Endothelial cell of umbilical vein (primary cell): ENCODE results near the gene KIAA2012. TPM values are rescaled to one million over a fixed set of nuclear protein-coding genes. Genes with fewer than 3 reads are reported as not detected.

Experiments
- BruUV-seq: library from RNA; stranded (reverse); fragments of 400-500 nt; replicated peaks from 2 replicates; lab custom pipeline; 2021; lab: Mats Ljungman, UMichigan
- CTCF ChIA-PET: fragments of 300-600, 350-600 bp; sonication (Branson Sonifier 250); formaldehyde crosslinking; loops from one replicate; lab custom pipeline; 2021; ENCODE audit warnings: antibody characterized with exemption, inconsistent platforms; lab: Charles Lee
- POLR2A ChIA-PET: fragments of 300-600, 350-600 bp; sonication (Branson Sonifier 250); formaldehyde crosslinking; loops from one replicate; lab custom pipeline; 2021; ENCODE audit warnings: antibody characterized with exemption, inconsistent platforms; lab: Charles Lee
- DNase-seq: peaks from one replicate; pipeline ENCODE4 v3.0.0-alpha.2; 2011; ENCODE audit warnings: low read depth, low spot score
- FAIRE-seq: peaks from 2 replicates; lab custom pipeline; 2011; peaks lifted over from hg19 to GRCh38; lab: Jason Lieb, UNC
- H2AFZ ChIP-seq: 2 replicates; pipeline ENCODE4 v1.6.0; 2012; ENCODE audit warnings: low read depth, low read length, control low read depth, inconsistent platforms
- H3K27ac ChIP-seq: 2 replicates; pipeline ENCODE4 v1.5.1; 2011; ENCODE audit warnings: low read depth, mild to moderate bottlenecking, control low read depth, low read length, moderate library complexity; ENCODE audit not compliant: insufficient read depth
- H3K27me3 ChIP-seq, 2 experiments: 2 replicates each; pipeline versions ENCODE4 v1.6.0 to v1.6.1; 2011; ENCODE audit warnings: low read length in 2 of 2, mixed read lengths in 1 of 2; ENCODE audit not compliant: control insufficient read depth in 2 of 2, insufficient read depth in 2 of 2
- H3K36me3 ChIP-seq, 2 experiments: 2 replicates in 1 of 2; 3 replicates in 1 of 2; pipeline ENCODE4 v1.5.1; 2011; ENCODE audit warnings: low read length in 2 of 2, mild to moderate bottlenecking in 1 of 2, moderate library complexity in 1 of 2; ENCODE audit not compliant: control insufficient read depth in 2 of 2, insufficient read depth in 2 of 2; ENCODE audit errors: extremely low read depth in 1 of 2
- H3K4me1 ChIP-seq: 3 replicates; pipeline ENCODE4 v1.5.1; 2011; ENCODE audit warnings: mild to moderate bottlenecking, low read length; ENCODE audit not compliant: control insufficient read depth, insufficient read depth; ENCODE audit errors: extremely low read depth
- H3K4me2 ChIP-seq: 2 replicates; pipeline ENCODE4 v1.6.1; 2011; ENCODE audit warnings: low read length, control low read depth, mixed read lengths; ENCODE audit not compliant: insufficient read depth
- H3K4me3 ChIP-seq, 3 experiments: fragments of 200-600 bp in 1 of 3; sonication (generic), shearing (Covaris generic) in 1 of 3; replicated peaks in 1 of 3; 2 replicates each; pipeline ENCODE4 v1.5.1; 2011 to 2016; ENCODE audit warnings: control low read depth in 3 of 3, low read length in 3 of 3, mild to moderate bottlenecking in 2 of 3, inconsistent platforms in 1 of 3, low read depth in 1 of 3, moderate library complexity in 1 of 3; ENCODE audit not compliant: insufficient read depth in 1 of 3
- H3K79me2 ChIP-seq: 2 replicates; pipeline ENCODE4 v1.6.0; 2012; ENCODE audit warnings: low read length, inconsistent platforms; ENCODE audit not compliant: control insufficient read depth, insufficient read depth
- H3K9ac ChIP-seq: replicated peaks from 2 replicates; pipeline ENCODE3; 2011; ENCODE audit warnings: low read length, control low read depth; ENCODE audit not compliant: insufficient read depth; ENCODE audit errors: extremely low read depth
- H3K9me1 ChIP-seq: replicated peaks from 3 replicates; pipeline ENCODE4 v1.6.0; 2011; ENCODE audit warnings: mild to moderate bottlenecking, low read length; ENCODE audit not compliant: control insufficient read depth, insufficient read depth; ENCODE audit errors: extremely low read depth
- H3K9me3 ChIP-seq: replicated peaks from 2 replicates; pipeline ENCODE4 v1.5.1; 2012; ENCODE audit warnings: low read length, inconsistent platforms; ENCODE audit not compliant: control insufficient read depth, insufficient read depth
- H4K20me1 ChIP-seq: replicated peaks from 2 replicates; pipeline ENCODE3; 2011; ENCODE audit warnings: mild to moderate bottlenecking, low read length; ENCODE audit not compliant: control insufficient read depth, insufficient read depth; ENCODE audit errors: extremely low read depth
- CTCF ChIP-seq, 2 donors: IDR thresholded peaks; 1 replicate in 1 of 2; 2 replicates in 1 of 2; pipeline ENCODE4 v1.5.1; 2011; ENCODE audit warnings: low read length in 2 of 2, mild to moderate bottlenecking in 2 of 2, moderate library complexity in 2 of 2, control low read depth in 1 of 2, inconsistent platforms in 1 of 2, low read depth in 1 of 2; ENCODE audit not compliant: insufficient read depth in 1 of 2; ENCODE audit errors: extremely low read depth in 1 of 2
- EZH2 ChIP-seq: IDR thresholded peaks from 2 replicates; pipeline ENCODE4 v1.6.1; 2012; ENCODE audit warnings: borderline replicate concordance, low read depth, mild to moderate bottlenecking, moderate library complexity, low read length, inconsistent platforms; ENCODE audit not compliant: severe bottlenecking
- FOS ChIP-seq: IDR thresholded peaks from 2 replicates; pipeline ENCODE4 v1.6.1; 2011; ENCODE audit warnings: mild to moderate bottlenecking, low read length, moderate library complexity, borderline replicate concordance; ENCODE audit not compliant: insufficient read depth
- GATA2 ChIP-seq: IDR thresholded peaks from 2 replicates; pipeline ENCODE4 v1.7.0; 2011; ENCODE audit warnings: low read depth, mild to moderate bottlenecking, moderate library complexity, mixed read lengths, low read length; ENCODE audit not compliant: insufficient read length, insufficient read depth
- JUN ChIP-seq: IDR thresholded peaks from 2 replicates; pipeline ENCODE4 v1.6.1; 2011; ENCODE audit warnings: borderline replicate concordance, low read depth; ENCODE audit not compliant: insufficient read length, insufficient read depth
- MAX ChIP-seq: IDR thresholded peaks from 2 replicates; pipeline ENCODE4 v1.6.1; 2011; ENCODE audit not compliant: insufficient read depth, insufficient read length
- MYC ChIP-seq: IDR thresholded peaks from one replicate; pipeline ENCODE4 v1.6.1; 2011; ENCODE audit warnings: mild to moderate bottlenecking, low read depth, low read length
- POLR2A ChIP-seq: IDR thresholded peaks from 2 replicates; pipeline ENCODE4 v1.6.1; 2012; ENCODE audit warnings: low read depth, mild to moderate bottlenecking, control low read depth, low read length
- POLR2AphosphoS5 ChIP-seq: IDR thresholded peaks from 2 replicates; pipeline ENCODE4 v1.6.1; 2012; ENCODE audit warnings: low read depth, mild to moderate bottlenecking, control low read depth, low read length, moderate library complexity; ENCODE audit not compliant: insufficient read depth
- dilution Hi-C: fragments of 300-500 bp; cut with MboI; formaldehyde crosslinking; loops from one replicate; pipeline ENCODE4 v1.15.0; 2019; ENCODE audit warnings: low sequenced_read_pairs; ENCODE audit not compliant: extremely low pct_ligation_motif_present
- intact Hi-C: fragments of 100-400 bp; cut with micrococcal nuclease; formaldehyde crosslinking; loops from one replicate; pipeline ENCODE4 v1.10.0; 2022
- polyA plus RNA-seq, 4 experiments: library from polyadenylated mRNA; depleted of rRNA in 3 of 4; stranded (reverse) in 3 of 4; unstranded in 1 of 4; fragments of >200 nt; gene quantifications; 2 replicates each; pipeline versions ENCODE4 v1.2.1 to v1.2.3, GENCODE V29; 2011 to 2012; ENCODE audit warnings: missing spikeins in 1 of 4
- total RNA-seq: library from RNA; stranded (reverse); gene quantifications from 2 replicates; pipeline ENCODE4 v1.2.3, GENCODE V29; 2021

The KIAA2012 gene
- total and polyA plus RNA-seq, 2 donors (not counting 3 experiments of a cell fraction or from before 2014, with no cell fraction given): not detected

DNA sequence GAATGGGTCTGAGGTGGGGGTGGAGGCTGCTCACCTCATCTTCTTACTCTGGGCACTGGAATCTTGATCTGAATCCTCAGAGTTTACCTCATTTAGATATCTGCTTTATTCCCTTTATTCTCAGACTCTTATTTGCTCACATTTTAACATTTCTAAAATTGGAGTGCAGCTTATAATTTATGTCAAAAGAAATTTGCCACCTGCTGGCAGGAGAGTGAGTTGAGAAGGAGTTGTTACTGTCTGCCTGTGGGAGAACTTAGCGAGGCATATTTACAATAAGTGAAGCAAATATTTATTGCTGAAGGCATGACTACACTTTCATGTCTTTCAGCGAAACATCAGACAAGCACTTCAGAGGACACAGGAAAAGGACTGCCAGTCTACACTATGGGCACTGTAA lies 16.4 kb upstream of the KIAA2012 start:
- no peaks in the 10 kb centered on the region for H3K4me1 ChIP-seq
- H3K4me3 ChIP-seq: no peak overlapping the region
- ChIA-PET CTCF (interaction anchor here (0.6 to 1.8 kb wide), 5 partner anchors 10 to 258 kb away, joined by 3 to 28 read pairs (median 3); no protein-coding TSS in a partner anchor), POLR2A (no interaction called here)
- H3K9me3 ChIP-seq: no peaks in the 10 kb centered on the region
- DNase-seq: no peak
- H3K9me1 ChIP-seq: no peaks in the 10 kb centered on the region
- intact Hi-C loops: loop anchor here (1.0 kb wide), 1 partner anchor 196 kb away; no protein-coding TSS in a partner anchor
- no TSS peak for BruUV-seq
- no peaks in the 10 kb centered on the region for H3K36me3 ChIP-seq
- H2AFZ ChIP-seq: no peak overlapping the region
- H3K9ac ChIP-seq: no peak overlapping the region
- dilution Hi-C loops: no loop called here
- FAIRE-seq: no peak
- H3K27ac ChIP-seq: no peak overlapping the region
- TF ChIP-seq FOS (no peak), CTCF (IDR thresholded peaks at IDR 0.05; ENCODE audit: extremely low read depth in 1 of 2, insufficient read depth in 1 of 2, low read depth in 1 of 2, low read length in 2 of 2) (no peak), POLR2A (no peak), GATA2 (no peak), POLR2AphosphoS5 (no peak), MAX (no peak), EZH2 (no peak), MYC (no peak), JUN (no peak)
- H4K20me1 ChIP-seq: no peaks in the 10 kb centered on the region
- H3K4me2 ChIP-seq: no peak overlapping the region
- H3K79me2 ChIP-seq: no peaks in the 10 kb centered on the region
- H3K27me3 ChIP-seq: peaks cover 10 to 17% of the 10 kb centered on the region in 2 experiments
